ENCODE data around the gene EML4. TPM values are rescaled to one million over a fixed set of nuclear protein-coding genes. Genes with fewer than 3 reads are reported as not detected.
A peak's percentile ranks its signal among the peaks of the same experiment; 100 is the strongest.

EML4 gene
- total and polyA plus RNA-seq, 9 of the 15 experiments (the other 6 are each of a cell fraction or from before 2014, with no cell fraction given): 14.7 to 48.3 (median 36.5) TPM

DNA sequence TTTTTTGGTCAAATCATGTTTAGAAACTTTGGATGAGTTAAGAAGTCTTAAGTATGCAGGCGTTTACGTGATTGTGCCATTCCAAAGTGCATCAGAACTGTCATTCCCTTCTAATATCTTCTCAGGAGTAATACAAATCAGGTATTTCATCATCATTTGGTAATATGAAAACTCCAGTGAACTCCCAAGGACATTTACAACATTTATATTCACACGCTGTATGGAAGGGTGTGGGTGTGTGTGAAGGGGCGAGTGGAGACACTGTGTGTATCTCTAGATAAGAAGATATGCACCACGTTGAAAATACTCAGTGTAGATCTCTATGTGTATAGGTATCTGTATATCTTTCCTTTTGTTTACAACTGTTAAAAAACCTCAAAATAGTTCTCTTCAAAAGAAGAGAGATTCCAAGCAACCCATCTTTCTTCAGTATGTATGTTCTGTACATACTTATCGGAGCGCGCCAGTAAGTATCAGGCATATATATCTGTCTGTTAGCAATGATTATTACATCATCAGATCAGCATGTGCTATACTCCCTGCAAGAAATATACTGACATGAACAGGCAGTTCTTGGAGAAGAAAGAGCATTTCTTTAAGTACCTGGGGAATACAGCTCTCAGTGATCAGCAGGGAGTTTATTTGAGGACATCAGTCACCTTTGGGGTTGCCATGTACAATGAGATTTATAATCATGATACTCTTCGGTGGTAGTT is 162.6 kb downstream of the EML4 start (continued):
- TF ChIP-seq SRSF1 (IDR thresholded peaks at IDR 0.05; ENCODE audit: low read depth, low read length) (no peak), PML (IDR thresholded peaks at IDR 0.05; ENCODE audit: low read length) (no peak), JUN (IDR thresholded peaks at IDR 0.05; ENCODE audit: borderline replicate concordance, low read depth, low read length) (0 out of 2 replicates have a peak, but pooled peaks have one; percentile 14), JUN (CRISPR knock-in tag; IDR thresholded peaks at IDR 0.05; ENCODE audit: borderline replicate concordance) (no peak), EP400 (IDR thresholded peaks at IDR 0.05) (0 out of 2 replicates have a peak, but pooled peaks have one; percentile 29), CXXC5 (CRISPR knock-in tag; IDR thresholded peaks at IDR 0.05) (0 out of 2 replicates have a peak, but pooled peaks have one; percentile 15), PYGO2 (tag; IDR thresholded peaks at IDR 0.05) (no peak), ZNF124 (CRISPR knock-in tag; IDR thresholded peaks at IDR 0.05) (no peak), PURB (CRISPR knock-in tag; IDR thresholded peaks at IDR 0.05; ENCODE audit: low read depth) (no peak), CEBPB (tag; IDR thresholded peaks at IDR 0.05) (peak; percentile 54; the same call in 1 of the 2 replicates), C11orf30 (IDR thresholded peaks at IDR 0.05; ENCODE audit: low read depth) (no peak), SMAD4 (CRISPR knock-in tag; conservative IDR thresholded peaks at IDR 0.05) (no peak; the same call in 1 of the 2 replicates), JUND (IDR thresholded peaks at IDR 0.05; ENCODE audit: borderline replicate concordance, low read depth, low read length) (peak; percentile 24; the same call in 1 of the 2 replicates), JUND (tag; IDR thresholded peaks at IDR 0.05; ENCODE audit: borderline replicate concordance, low read depth, low read length) (peak; percentile 56; the same call in 2 of the 3 replicates)
- TF ChIP-seq, protein P1, sequence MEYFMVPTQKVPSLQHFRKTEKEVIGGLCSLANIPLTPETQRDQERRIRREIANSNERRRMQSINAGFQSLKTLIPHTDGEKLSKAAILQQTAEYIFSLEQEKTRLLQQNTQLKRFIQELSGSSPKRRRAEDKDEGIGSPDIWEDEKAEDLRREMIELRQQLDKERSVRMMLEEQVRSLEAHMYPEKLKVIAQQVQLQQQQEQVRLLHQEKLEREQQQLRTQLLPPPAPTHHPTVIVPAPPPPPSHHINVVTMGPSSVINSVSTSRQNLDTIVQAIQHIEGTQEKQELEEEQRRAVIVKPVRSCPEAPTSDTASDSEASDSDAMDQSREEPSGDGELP (CRISPR knock-in tag; IDR thresholded peaks at IDR 0.05; ENCODE audit: borderline replicate concordance): no peak
- TF ChIP-seq, protein P2, sequence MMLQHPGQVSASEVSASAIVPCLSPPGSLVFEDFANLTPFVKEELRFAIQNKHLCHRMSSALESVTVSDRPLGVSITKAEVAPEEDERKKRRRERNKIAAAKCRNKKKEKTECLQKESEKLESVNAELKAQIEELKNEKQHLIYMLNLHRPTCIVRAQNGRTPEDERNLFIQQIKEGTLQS (IDR thresholded peaks at IDR 0.05): peak; percentile 88
- TF ChIP-seq, protein P2 (CRISPR knock-in tag; conservative IDR thresholded peaks at IDR 0.05): no peak
